ENCODE results near the gene CA5B. TPM values are rescaled to one million over a fixed set of nuclear protein-coding genes. Genes with fewer than 3 reads are reported as not detected.

The CA5B gene
- total RNA-seq, 1 experiment from 2014 or later, result 8.3 TPM

DNA sequence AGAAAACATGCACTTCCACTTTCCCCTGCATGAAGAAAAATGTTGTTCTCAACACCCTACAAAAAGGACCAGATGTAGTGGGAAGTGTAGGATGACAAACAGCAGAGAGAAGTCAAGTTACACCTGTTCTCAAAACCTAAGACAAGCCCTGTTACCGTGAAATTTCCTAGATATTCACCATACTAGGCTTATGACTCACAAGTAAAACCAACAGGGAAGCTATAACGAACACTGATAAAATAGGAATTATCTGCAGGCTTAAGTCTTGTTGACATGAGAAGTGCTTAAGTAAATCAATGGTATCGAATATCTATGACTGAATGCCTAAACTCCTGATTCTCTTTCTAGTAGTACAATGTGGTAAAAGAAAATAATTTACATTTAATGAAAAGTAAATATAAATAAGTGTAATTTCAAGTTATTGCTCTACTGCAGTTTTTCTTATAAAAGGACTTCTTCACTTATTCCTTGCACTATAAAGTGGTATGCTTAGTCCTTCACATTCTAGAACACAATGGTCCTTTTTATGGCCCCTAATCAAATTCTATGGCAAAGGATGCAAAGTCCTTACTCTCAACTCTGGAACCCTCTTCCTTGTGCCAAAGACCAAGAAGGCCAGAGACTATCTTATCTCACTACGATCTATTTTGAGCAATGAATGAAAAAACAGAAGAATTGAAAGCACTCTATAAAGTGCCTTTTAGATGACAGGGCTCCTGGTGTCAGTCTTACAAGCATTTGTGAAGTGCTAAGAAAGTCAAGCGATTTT, 96.9 kb downstream of the CA5B start:
- no peaks in the 10 kb centered on the region for H3K27me3 Mint-ChIP-seq (ENCODE audit: low read depth)
- no peak overlapping the region for H4K91ac ChIP-seq (ENCODE audit: insufficient read length, low read depth, low read length)
- H3K79me2 ChIP-seq (ENCODE audit: insufficient read depth, low read length), result peaks cover 5% of the 10 kb centered on the region; the same call in 1 of the 2 replicates
- no CpG with 5 or more reads among the region's 5 CpGs for WGBS (ENCODE audit: extremely low coverage, insufficient read length, low lambda C conversion rate)
- no peak overlapping the region for H3K56ac ChIP-seq (ENCODE audit: insufficient read length, low read depth, low read length)
- no peak overlapping the region for H3K4ac ChIP-seq (ENCODE audit: low read depth, low read length)
- H2BK12ac ChIP-seq (ENCODE audit: insufficient read length, low read depth, low read length), result no peak overlapping the region
- no peak overlapping the region for H2AK5ac ChIP-seq (ENCODE audit: insufficient read length, low read length)
- peaks cover 30 to 47% of the 10 kb centered on the region in 2 experiments for H3K4me1 Mint-ChIP-seq
- no peak overlapping the region for H3K23ac ChIP-seq (ENCODE audit: insufficient read length, low read depth, low read length)
- DNase-seq, result no peak
- H3K27ac ChIP-seq (ENCODE audit: insufficient read length, low read depth, low read length), result no peak overlapping the region
- no peak overlapping the region for H4K8ac ChIP-seq (replicated peaks; ENCODE audit: insufficient read length, low read depth, low read length)
- no peak overlapping the region for H4K5ac ChIP-seq (ENCODE audit: insufficient read length, low read depth, low read length)
- no peak overlapping the region for H2BK120ac ChIP-seq (ENCODE audit: low read depth, low read length, poor library complexity, severe bottlenecking)
- no peak overlapping the region for H3K9ac ChIP-seq (ENCODE audit: extremely low read depth, insufficient read length, low read length)
- H3K23me2 ChIP-seq (ENCODE audit: insufficient read length, low read depth, low read length, poor library complexity, severe bottlenecking), result no peaks in the 10 kb centered on the region
- no peaks in the 10 kb centered on the region for H3K9me3 ChIP-seq (ENCODE audit: control insufficient read depth, low read depth, low read length)
- TF ChIP-seq, protein P1, sequence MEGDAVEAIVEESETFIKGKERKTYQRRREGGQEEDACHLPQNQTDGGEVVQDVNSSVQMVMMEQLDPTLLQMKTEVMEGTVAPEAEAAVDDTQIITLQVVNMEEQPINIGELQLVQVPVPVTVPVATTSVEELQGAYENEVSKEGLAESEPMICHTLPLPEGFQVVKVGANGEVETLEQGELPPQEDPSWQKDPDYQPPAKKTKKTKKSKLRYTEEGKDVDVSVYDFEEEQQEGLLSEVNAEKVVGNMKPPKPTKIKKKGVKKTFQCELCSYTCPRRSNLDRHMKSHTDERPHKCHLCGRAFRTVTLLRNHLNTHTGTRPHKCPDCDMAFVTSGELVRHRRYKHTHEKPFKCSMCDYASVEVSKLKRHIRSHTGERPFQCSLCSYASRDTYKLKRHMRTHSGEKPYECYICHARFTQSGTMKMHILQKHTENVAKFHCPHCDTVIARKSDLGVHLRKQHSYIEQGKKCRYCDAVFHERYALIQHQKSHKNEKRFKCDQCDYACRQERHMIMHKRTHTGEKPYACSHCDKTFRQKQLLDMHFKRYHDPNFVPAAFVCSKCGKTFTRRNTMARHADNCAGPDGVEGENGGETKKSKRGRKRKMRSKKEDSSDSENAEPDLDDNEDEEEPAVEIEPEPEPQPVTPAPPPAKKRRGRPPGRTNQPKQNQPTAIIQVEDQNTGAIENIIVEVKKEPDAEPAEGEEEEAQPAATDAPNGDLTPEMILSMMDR (conservative IDR thresholded peaks at IDR 0.05), result no peak
- no peak overlapping the region for H3K14ac ChIP-seq (ENCODE audit: insufficient read depth, low read length)
- no peak overlapping the region for H2AFZ ChIP-seq (ENCODE audit: low read length)
- H3K27me3 ChIP-seq (ENCODE audit: insufficient read depth, low read length), result no peaks in the 10 kb centered on the region
- H3K4me2 ChIP-seq (ENCODE audit: insufficient read depth, insufficient read length, low read length), result no peak overlapping the region
- no peak overlapping the region for H2BK20ac ChIP-seq (ENCODE audit: low read depth, low read length, poor library complexity, severe bottlenecking)
- no peaks in the 10 kb centered on the region for H3K9me3 Mint-ChIP-seq
- no peak overlapping the region for H2BK5ac ChIP-seq (ENCODE audit: insufficient read length, low read length)
- peaks cover 4% of the 10 kb centered on the region for H3K79me1 ChIP-seq (ENCODE audit: insufficient read depth, low read depth, low read length, poor library complexity, severe bottlenecking)
- no peaks in the 10 kb centered on the region for H4K20me1 ChIP-seq (ENCODE audit: control insufficient read depth, insufficient read depth, insufficient read length)
- H3T11ph ChIP-seq (ENCODE audit: low read length), result no peak overlapping the region
- H3K4me3 Mint-ChIP-seq, result no peak overlapping the region
- peaks cover 2% of the 10 kb centered on the region; the same call in 1 of the 2 replicates for H3K4me1 ChIP-seq (ENCODE audit: insufficient read depth, low read length)
- H3K36me3 Mint-ChIP-seq (ENCODE audit: insufficient read depth in 1 of 3, low read depth in 3 of 3), result peaks cover 26 to 64% (median 62%) of the 10 kb centered on the region in 3 experiments; a peak in 6 of 7 replicates
- no peak overlapping the region for H3K18ac ChIP-seq (ENCODE audit: insufficient read length, low read depth, low read length)
- no peak overlapping the region for H2BK15ac ChIP-seq (ENCODE audit: low read depth, low read length)
- H3K27ac Mint-ChIP-seq, result peak overlapping the region in 1 of 3 experiments; percentile 95; a peak in 2 of 7 replicates

Other genes starting within 250 kb of the CA5B start
- gene PIR, start 244.9 kb upstream of the CA5B start, total RNA-seq (2021), result 25.1 and 29.7 TPM in 2 replicates
- gene BMX, start 237.5 kb upstream of the CA5B start, total RNA-seq (2021), result not detected in 2 replicates
- gene ACE2, start 137.3 kb upstream of the CA5B start, total RNA-seq (2021), result not detected in 2 replicates
- gene CLTRN, start 73.5 kb upstream of the CA5B start, total RNA-seq (2021), result 1.7 and 1.8 TPM in 2 replicates
- 20.2 and 21.1 TPM in 2 replicates for gene ZRSR2, start 52.2 kb downstream of the CA5B start, total RNA-seq (2021)
- 362 and 367 TPM in 2 replicates for gene AP1S2, start 116.5 kb downstream of the CA5B start, total RNA-seq (2021)

All from H9 (cell line).